GM19467 (cell line): ENCODE measurements around the gene CD48.

Experiments
- ATAC-seq: cut with Tn5 transposase; IDR thresholded peaks from one replicate; pipeline ENCODE4 v1.9.1; 2021; ENCODE audit warnings: mild to moderate bottlenecking, moderate library complexity; ENCODE audit not compliant: unreplicated experiment

The CD48 gene

GRCh38 chr1:160637821-160638539 lies 73.6 kb downstream of the CD48 start:
- no peak for ATAC-seq

- no peak for ATAC-seq
Observed at GRCh38 chr1:160637065-160637464, 74.6 kb downstream of the CD48 start.

- no peak for ATAC-seq
Observed at GRCh38 chr1:160636547-160636946, 75.1 kb downstream of the CD48 start.

GRCh38 chr1:160636076-160636475 lies 75.5 kb downstream of the CD48 start:
- ATAC-seq, result no peak

GRCh38 chr1:160634543-160635491 lies 76.8 kb downstream of the CD48 start:
- no peak for ATAC-seq

- no peak for ATAC-seq
Observed at GRCh38 chr1:160633330-160633903, 78.2 kb downstream of the CD48 start.

- ATAC-seq, result no peak
Observed at GRCh38 chr1:160631983-160632625, 79.5 kb downstream of the CD48 start.

- ATAC-seq, result no peak
Observed at GRCh38 chr1:160630523-160631451, 80.8 kb downstream of the CD48 start.

- ATAC-seq, result no peak
Observed at GRCh38 chr1:160629286-160630210, 82.1 kb downstream of the CD48 start.

- ATAC-seq, result no peak
Observed at GRCh38 chr1:160628799-160629263, 82.8 kb downstream of the CD48 start.
